ENCODE results near the gene ZCCHC14. TPM values are rescaled to one million over a fixed set of nuclear protein-coding genes. Genes with fewer than 3 reads are reported as not detected.

Gene ZCCHC14
- total and polyA plus RNA-seq, 2 of the 8 experiments (the other 6 are each of a cell fraction or from before 2014, with no cell fraction given): 8.2 to 28.2 TPM

DNA sequence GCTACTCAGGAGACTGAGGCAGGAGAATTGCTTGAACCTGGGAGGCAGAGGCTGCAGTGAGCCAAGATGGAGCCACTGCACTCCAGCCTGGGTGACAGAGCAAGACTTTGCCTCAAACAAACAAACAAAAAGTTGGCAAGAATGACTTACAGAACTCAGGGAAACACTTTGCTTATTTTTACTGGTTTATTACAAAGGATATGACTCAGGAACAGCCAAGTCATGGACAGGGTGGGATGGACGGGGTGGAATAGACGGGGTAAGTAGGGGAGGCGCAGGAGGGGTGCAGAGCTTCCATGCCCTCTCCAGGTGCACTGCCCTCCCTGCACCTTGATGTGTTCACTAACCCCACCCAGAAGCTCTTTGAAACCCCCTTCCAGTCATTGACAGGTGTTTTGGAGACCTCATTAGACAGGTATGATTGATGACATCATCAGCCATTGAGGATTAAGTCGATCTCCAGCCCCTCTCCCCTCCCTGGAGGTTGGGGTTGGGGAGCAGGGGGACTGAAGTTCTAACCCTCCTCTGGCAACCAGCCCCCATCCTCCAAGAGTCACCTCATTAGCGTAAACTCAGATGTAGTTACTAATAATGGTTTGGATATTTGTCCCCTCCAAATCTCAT is 41.3 kb upstream of the ZCCHC14 start (continued):
- no peak for TF ChIP-seq SRF (IDR thresholded peaks at IDR 0.05; ENCODE audit: low read depth, low read length)
- no peak for TF ChIP-seq RAD21 (IDR thresholded peaks at IDR 0.05 in 1 of 2, conservative IDR thresholded peaks at IDR 0.05 in 1 of 2; ENCODE audit: low read depth in 2 of 2, low read length in 2 of 2)
- TF ChIP-seq JUND (IDR thresholded peaks at IDR 0.05; ENCODE audit: low read length): no peak
- TF ChIP-seq ASH2L (IDR thresholded peaks at IDR 0.05; ENCODE audit: low read length): no peak
- TF ChIP-seq TAF7 (optimal IDR thresholded peaks at IDR 0.05; ENCODE audit: borderline replicate concordance, low read depth, low read length): no peak
